GM19043 (cell line): ENCODE measurements around the gene KIRREL3.
A peak's percentile ranks its signal among the peaks of the same experiment; 100 is the strongest.

Source experiments
- ATAC-seq: cut with Tn5 transposase; IDR thresholded peaks from one replicate; pipeline ENCODE4 v1.9.1; 2021; ENCODE audit warnings: low read depth; ENCODE audit not compliant: unreplicated experiment

The KIRREL3 gene

GRCh38 chr11:126919147-126919823, 81.3 kb downstream of the KIRREL3 start:
- peak; percentile 54 for ATAC-seq

GRCh38 chr11:126918556-126918955, 82.0 kb downstream of the KIRREL3 start:
- no peak for ATAC-seq

- ATAC-seq, result peak; percentile 89
Observed at GRCh38 chr11:126917531-126918204, 82.9 kb downstream of the KIRREL3 start.

GRCh38 chr11:126915430-126915829, 85.1 kb downstream of the KIRREL3 start:
- ATAC-seq, result no peak

- ATAC-seq, result no peak
Observed at GRCh38 chr11:126914941-126915340, 85.6 kb downstream of the KIRREL3 start.

GRCh38 chr11:126914166-126914565, 86.4 kb downstream of the KIRREL3 start:
- no peak for ATAC-seq

GRCh38 chr11:126904520-126904919, 96.0 kb downstream of the KIRREL3 start:
- ATAC-seq, result no peak

- ATAC-seq, result no peak
Observed at GRCh38 chr11:126901783-126902182, 98.8 kb downstream of the KIRREL3 start.

- ATAC-seq, result no peak
Observed at GRCh38 chr11:126899961-126900748, 100.4 kb downstream of the KIRREL3 start.

- no peak for ATAC-seq
Observed at GRCh38 chr11:126898802-126899201, 101.8 kb downstream of the KIRREL3 start.

- ATAC-seq, result no peak
Observed at GRCh38 chr11:126897430-126897829, 103.1 kb downstream of the KIRREL3 start.

GRCh38 chr11:126896025-126896424, 104.5 kb downstream of the KIRREL3 start:
- no peak for ATAC-seq

- ATAC-seq, result no peak
Observed at GRCh38 chr11:126893796-126894195, 106.8 kb downstream of the KIRREL3 start.

- no peak for ATAC-seq
Observed at GRCh38 chr11:126892756-126893155, 107.8 kb downstream of the KIRREL3 start.

- no peak for ATAC-seq
Observed at GRCh38 chr11:126891556-126892217, 108.9 kb downstream of the KIRREL3 start.

- ATAC-seq, result no peak
Observed at GRCh38 chr11:126890561-126890960, 110.0 kb downstream of the KIRREL3 start.

GRCh38 chr11:126888115-126888712, 112.4 kb downstream of the KIRREL3 start:
- no peak for ATAC-seq

GRCh38 chr11:126886636-126887035, 113.9 kb downstream of the KIRREL3 start:
- ATAC-seq, result no peak

GRCh38 chr11:126886085-126886484, 114.5 kb downstream of the KIRREL3 start:
- ATAC-seq, result no peak

GRCh38 chr11:126884594-126884993, 116.0 kb downstream of the KIRREL3 start:
- no peak for ATAC-seq

- no peak for ATAC-seq
Observed at GRCh38 chr11:126884192-126884591, 116.4 kb downstream of the KIRREL3 start.
